GM12872 (cell line): Measurements from ENCODE around the gene RASGRP3.

Experiments
- CTCF ChIP-seq: IDR thresholded peaks from 3 replicates; pipeline ENCODE4 v1.5.1; 2011; ENCODE audit warnings: low read depth, mild to moderate bottlenecking, low read length, moderate library complexity; ENCODE audit not compliant: insufficient read depth

RASGRP3 gene

GRCh38 chr2:33458248-33458819 lies 18.1 kb upstream of the RASGRP3 start:
- no peak for TF ChIP-seq CTCF

- no peak for TF ChIP-seq CTCF
Measured at GRCh38 chr2:33459745-33460144, 16.7 kb upstream of the RASGRP3 start.

DNA sequence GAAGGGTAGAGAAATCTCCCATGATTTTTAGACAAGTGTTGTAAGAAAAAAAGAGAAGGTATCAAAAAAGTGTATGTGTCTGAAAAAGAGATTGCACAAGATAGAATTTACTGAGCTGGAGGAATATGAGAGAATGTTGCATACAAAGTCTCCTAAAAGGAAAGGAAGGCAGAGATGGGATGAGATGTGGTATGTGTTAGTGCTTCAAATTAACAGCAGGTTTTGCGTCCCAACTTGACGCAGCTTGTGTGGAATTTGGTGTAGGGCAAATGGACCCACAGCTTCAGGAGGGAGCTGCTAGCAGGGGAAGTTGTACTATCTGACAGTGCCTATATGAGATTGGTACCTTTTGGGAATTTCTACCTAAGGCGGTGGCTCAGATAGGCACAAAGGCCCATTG lies 9.0 kb upstream of the RASGRP3 start:
- no peak for TF ChIP-seq CTCF

DNA sequence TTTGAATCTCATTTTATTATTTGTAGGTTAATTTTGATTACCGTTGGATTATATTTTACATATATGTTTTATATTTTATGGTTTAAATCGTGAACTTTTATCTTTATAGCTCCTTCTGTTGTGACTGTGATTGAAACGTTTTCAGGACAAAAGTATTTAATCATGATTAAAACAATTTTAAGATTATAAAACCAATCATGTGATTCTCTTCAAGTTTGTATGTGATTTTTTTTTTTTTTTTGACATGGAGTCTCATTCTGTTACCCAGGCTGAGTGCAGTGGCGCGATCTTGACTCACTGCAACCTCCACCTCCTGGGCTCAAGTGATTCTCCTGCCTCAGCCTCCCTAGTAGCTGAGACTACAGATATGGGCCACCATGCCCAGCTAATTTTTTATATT lies 7.2 kb upstream of the RASGRP3 start:
- TF ChIP-seq CTCF, result no peak

DNA sequence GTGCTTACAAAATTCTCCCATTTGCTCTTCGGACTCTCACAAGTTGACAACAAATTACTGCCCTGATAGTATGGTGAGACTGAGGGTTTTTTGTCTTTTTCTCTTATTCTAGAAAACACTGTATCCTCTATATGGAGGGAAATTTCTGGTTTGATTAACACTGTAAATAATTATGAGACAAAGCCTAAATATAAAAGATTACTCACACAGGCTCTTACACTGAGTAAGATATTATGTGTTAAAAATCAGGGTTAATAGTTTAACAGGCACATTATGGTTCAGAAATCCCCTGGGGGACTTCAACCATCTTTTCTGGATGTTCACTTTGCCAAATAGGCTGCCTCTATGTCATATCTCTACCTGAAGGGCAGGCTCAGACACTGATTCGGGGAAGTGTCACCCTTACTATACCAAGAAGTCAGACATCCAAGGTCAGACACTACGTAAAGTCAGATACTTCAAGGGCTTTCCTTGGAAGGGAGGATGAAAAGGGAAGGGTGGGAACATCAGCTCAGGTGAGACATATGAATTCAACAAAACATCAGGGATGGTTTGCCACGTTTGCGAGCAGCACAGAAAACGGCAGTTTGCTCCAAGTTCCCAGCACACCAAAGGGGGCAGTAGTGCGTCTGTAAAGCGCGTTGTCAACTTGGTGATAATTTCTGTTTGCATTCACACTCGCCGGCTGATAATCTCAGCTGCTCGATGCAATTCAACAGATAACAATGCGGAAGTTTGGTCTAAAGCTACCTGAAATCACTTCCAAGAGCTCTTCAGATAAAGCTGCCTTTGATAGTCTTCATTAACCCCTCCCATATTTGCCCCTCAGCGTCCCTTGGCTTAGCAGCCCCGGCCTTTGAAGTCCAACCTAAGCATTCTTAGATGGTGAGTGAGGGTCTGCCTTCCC lies 972 bp upstream of the RASGRP3 start:
- TF ChIP-seq CTCF, result peak; percentile 89

DNA sequence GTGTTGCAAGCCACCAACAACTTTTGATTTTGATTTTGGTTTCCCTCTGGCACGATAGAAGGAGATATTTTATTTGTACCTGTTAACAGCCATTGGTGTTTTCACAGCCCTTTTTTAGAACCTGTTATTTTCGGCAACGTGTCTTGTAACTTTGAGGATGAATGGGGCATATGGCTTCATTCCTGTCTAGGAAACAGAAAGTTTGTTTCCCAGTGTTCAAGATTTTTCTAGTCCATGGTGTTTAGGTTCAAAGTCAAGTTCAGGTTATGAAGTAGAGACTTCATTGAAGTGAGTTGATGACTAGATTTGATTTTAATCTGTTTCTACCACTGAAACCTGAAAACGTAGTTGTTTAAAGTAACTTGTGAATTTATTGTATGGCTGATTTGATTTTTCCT lies 343 bp downstream of the RASGRP3 start:
- no peak for TF ChIP-seq CTCF

DNA sequence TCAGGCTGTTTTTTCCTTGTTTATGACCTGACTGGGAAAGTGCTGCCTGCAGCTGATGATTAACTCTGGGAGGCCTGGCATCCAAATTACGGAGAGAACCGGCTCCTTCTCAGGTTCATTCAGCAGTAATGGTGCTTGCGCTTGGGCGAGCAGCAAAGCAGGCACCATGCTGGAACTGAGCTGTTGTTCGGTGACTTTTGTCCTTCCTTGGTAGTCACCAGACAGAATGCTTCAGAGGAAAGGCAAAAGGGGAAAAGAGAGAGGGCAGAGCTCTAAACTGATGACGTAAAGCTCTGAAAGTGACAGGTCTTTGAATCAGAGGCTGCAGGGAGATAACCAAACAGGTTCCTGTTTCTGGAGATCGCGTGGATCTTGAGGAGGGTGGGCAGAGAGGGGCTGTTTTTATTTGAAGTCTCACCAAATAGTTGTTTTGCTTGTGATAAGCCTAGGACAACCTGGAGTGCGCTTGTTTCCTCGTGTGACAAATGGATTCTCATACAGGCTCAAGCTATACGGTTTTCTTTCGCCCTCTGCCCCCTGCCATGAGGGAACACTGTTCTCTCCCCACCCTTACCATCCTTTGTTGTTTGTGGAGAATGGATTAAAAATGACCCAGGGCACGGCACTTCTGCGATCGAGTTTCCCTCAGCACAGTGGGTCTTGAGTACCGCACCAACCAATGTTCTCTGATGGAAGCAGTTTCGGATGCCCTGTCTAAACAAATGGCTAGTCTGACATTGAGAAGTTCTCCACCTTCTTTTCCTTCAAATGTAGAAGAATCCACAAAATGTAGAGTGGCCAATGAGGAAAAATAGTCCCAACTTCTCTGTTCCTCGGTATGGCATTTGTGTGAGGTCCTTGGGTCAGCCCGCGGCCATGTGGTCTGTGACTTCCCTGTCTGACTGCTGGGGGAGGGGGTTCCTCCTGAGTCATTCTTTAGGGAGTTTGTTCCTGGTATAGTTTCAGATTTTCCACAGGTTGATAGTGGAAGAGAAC lies 1.3 kb downstream of the RASGRP3 start:
- no peak for TF ChIP-seq CTCF
